ENCODE measurements around the gene ZNF681.
"Not testable (repeated sequence)": the region's sequence is repeated elsewhere in the genome, so short reads cannot be mapped to it uniquely, and the experiment has no call there.

Gene ZNF681

GRCh38 chr19:23743633-23744232, 15.0 kb downstream of the ZNF681 start:
- Histone ChIP-seq H3K36me3 (ENCODE audit: insufficient read depth, low read length) (peaks cover 62% of the 10 kb centered on the region), H3K9me3 (ENCODE audit: insufficient read depth, low read depth, low read length) (peaks cover 69% of the 10 kb centered on the region)
- not testable (repeated sequence) for H3K4me3 ChIP-seq (ENCODE audit: low read length); H3K9ac ChIP-seq (ENCODE audit: low read depth, low read length); H3K27ac ChIP-seq (ENCODE audit: low read depth, low read length); H3K4me1 ChIP-seq (ENCODE audit: insufficient read depth, low read length); H3K27me3 ChIP-seq (ENCODE audit: insufficient read depth, low read length)
- WGBS, result no CpG with 5 or more reads among the region's 1 CpG

GRCh38 chr19:23730729-23731465, 27.8 kb downstream of the ZNF681 start:
- not testable (repeated sequence) for H3K36me3 ChIP-seq (ENCODE audit: insufficient read depth, low read length); H3K27ac ChIP-seq (ENCODE audit: low read depth, low read length); H3K4me3 ChIP-seq (ENCODE audit: low read length); H3K27me3 ChIP-seq (ENCODE audit: insufficient read depth, low read length); H3K9me3 ChIP-seq (ENCODE audit: insufficient read depth, low read depth, low read length); H3K9ac ChIP-seq (ENCODE audit: low read depth, low read length); H3K4me1 ChIP-seq (ENCODE audit: insufficient read depth, low read length)
- WGBS, result 92% methylated on average over 4 of the region's 6 CpGs

- H3K36me3 ChIP-seq (ENCODE audit: insufficient read depth, low read length); H3K27me3 ChIP-seq (ENCODE audit: insufficient read depth, low read length); H3K4me3 ChIP-seq (ENCODE audit: low read length); H3K9me3 ChIP-seq (ENCODE audit: insufficient read depth, low read depth, low read length): not testable (repeated sequence)
- Histone ChIP-seq H3K4me1 (ENCODE audit: insufficient read depth, low read length) (peaks cover 21% of the 10 kb centered on the region), H3K9ac (ENCODE audit: low read depth, low read length) (peak overlapping the region; percentile 46; the same call in 1 of the 2 replicates), H3K27ac (ENCODE audit: low read depth, low read length) (peak overlapping the region; percentile 68)
- 16% methylated on average over 1 of the region's 6 CpGs for WGBS
These were observed 34.5 kb downstream of the ZNF681 start for GRCh38 chr19:23724161-23724560.

GRCh38 chr19:23718802-23719201, 39.9 kb downstream of the ZNF681 start:
- H3K4me3 ChIP-seq (ENCODE audit: low read length), result peak overlapping the region; percentile 45
- 1% methylated on average over 12 of the region's 12 CpGs for WGBS
- H3K4me1 ChIP-seq (ENCODE audit: insufficient read depth, low read length), result peaks cover 24% of the 10 kb centered on the region
- no peaks in the 10 kb centered on the region for H3K36me3 ChIP-seq (ENCODE audit: insufficient read depth, low read length)
- no peaks in the 10 kb centered on the region for H3K9me3 ChIP-seq (ENCODE audit: insufficient read depth, low read depth, low read length)
- H3K27me3 ChIP-seq (ENCODE audit: insufficient read depth, low read length), result no peaks in the 10 kb centered on the region; the same call in 1 of the 2 replicates
- H3K9ac ChIP-seq (ENCODE audit: low read depth, low read length), result no peak overlapping the region
- H3K27ac ChIP-seq (ENCODE audit: low read depth, low read length), result peak overlapping the region; percentile 73; the same call in 1 of the 2 replicates

GRCh38 chr19:23716792-23717191, 41.9 kb downstream of the ZNF681 start:
- no peak overlapping the region for H3K27ac ChIP-seq (ENCODE audit: low read depth, low read length)
- H3K9ac ChIP-seq (ENCODE audit: low read depth, low read length), result no peak overlapping the region
- no peaks in the 10 kb centered on the region; the same call in 1 of the 2 replicates for H3K27me3 ChIP-seq (ENCODE audit: insufficient read depth, low read length)
- H3K36me3 ChIP-seq (ENCODE audit: insufficient read depth, low read length), result no peaks in the 10 kb centered on the region
- H3K4me3 ChIP-seq (ENCODE audit: low read length), result no peak overlapping the region
- no peaks in the 10 kb centered on the region for H3K9me3 ChIP-seq (ENCODE audit: insufficient read depth, low read depth, low read length)
- peaks cover 18% of the 10 kb centered on the region for H3K4me1 ChIP-seq (ENCODE audit: insufficient read depth, low read length)

GRCh38 chr19:23709347-23709746, 49.3 kb downstream of the ZNF681 start:
- no peak overlapping the region for H3K9ac ChIP-seq (ENCODE audit: low read depth, low read length)
- no peaks in the 10 kb centered on the region for H3K4me1 ChIP-seq (ENCODE audit: insufficient read depth, low read length)
- WGBS, result 45% methylated on average over 2 of the region's 2 CpGs
- H3K4me3 ChIP-seq (ENCODE audit: low read length), result no peak overlapping the region
- no peak overlapping the region for H3K27ac ChIP-seq (ENCODE audit: low read depth, low read length)
- no peaks in the 10 kb centered on the region for H3K36me3 ChIP-seq (ENCODE audit: insufficient read depth, low read length)
- H3K9me3 ChIP-seq (ENCODE audit: insufficient read depth, low read depth, low read length), result no peaks in the 10 kb centered on the region
- H3K27me3 ChIP-seq (ENCODE audit: insufficient read depth, low read length), result no peaks in the 10 kb centered on the region

- Histone ChIP-seq H3K9me3 (ENCODE audit: insufficient read depth, low read depth, low read length) (no peaks in the 10 kb centered on the region), H3K27me3 (ENCODE audit: insufficient read depth, low read length) (no peaks in the 10 kb centered on the region), H3K9ac (ENCODE audit: low read depth, low read length) (no peak overlapping the region), H3K27ac (ENCODE audit: low read depth, low read length) (no peak overlapping the region), H3K4me3 (ENCODE audit: low read length) (no peak overlapping the region), H3K4me1 (ENCODE audit: insufficient read depth, low read length) (no peaks in the 10 kb centered on the region), H3K36me3 (ENCODE audit: insufficient read depth, low read length) (no peaks in the 10 kb centered on the region)
- WGBS, result 81% methylated on average over 1 of the region's 1 CpG
These were observed 52.0 kb downstream of the ZNF681 start for GRCh38 chr19:23706657-23707056.

- Histone ChIP-seq H3K4me1 (ENCODE audit: insufficient read depth, low read length) (peaks cover 23% of the 10 kb centered on the region; the same call in 1 of the 2 replicates), H3K9ac (ENCODE audit: low read depth, low read length) (no peak overlapping the region), H3K4me3 (ENCODE audit: low read length) (no peak overlapping the region), H3K27ac (ENCODE audit: low read depth, low read length) (no peak overlapping the region), H3K9me3 (ENCODE audit: insufficient read depth, low read depth, low read length) (no peaks in the 10 kb centered on the region), H3K27me3 (ENCODE audit: insufficient read depth, low read length) (no peaks in the 10 kb centered on the region), H3K36me3 (ENCODE audit: insufficient read depth, low read length) (no peaks in the 10 kb centered on the region)
- 84% methylated on average over 2 of the region's 2 CpGs for WGBS
These were observed 59.2 kb downstream of the ZNF681 start for GRCh38 chr19:23699521-23699860.

- Histone ChIP-seq H3K9me3 (ENCODE audit: insufficient read depth, low read depth, low read length) (no peaks in the 10 kb centered on the region), H3K4me1 (ENCODE audit: insufficient read depth, low read length) (peaks cover 23% of the 10 kb centered on the region; the same call in 1 of the 2 replicates), H3K9ac (ENCODE audit: low read depth, low read length) (no peak overlapping the region), H3K36me3 (ENCODE audit: insufficient read depth, low read length) (no peaks in the 10 kb centered on the region), H3K4me3 (ENCODE audit: low read length) (no peak overlapping the region), H3K27ac (ENCODE audit: low read depth, low read length) (no peak overlapping the region), H3K27me3 (ENCODE audit: insufficient read depth, low read length) (no peaks in the 10 kb centered on the region)
- WGBS, result 81% methylated on average over 6 of the region's 6 CpGs
These were observed 59.8 kb downstream of the ZNF681 start for GRCh38 chr19:23698711-23699520.

GRCh38 chr19:23692937-23693336, 65.8 kb downstream of the ZNF681 start:
- H3K36me3 ChIP-seq (ENCODE audit: insufficient read depth, low read length); H3K4me1 ChIP-seq (ENCODE audit: insufficient read depth, low read length); H3K4me3 ChIP-seq (ENCODE audit: low read length); H3K9me3 ChIP-seq (ENCODE audit: insufficient read depth, low read depth, low read length); H3K27me3 ChIP-seq (ENCODE audit: insufficient read depth, low read length); H3K9ac ChIP-seq (ENCODE audit: low read depth, low read length); H3K27ac ChIP-seq (ENCODE audit: low read depth, low read length): not testable (repeated sequence)
- WGBS, result 66% methylated on average over 9 of the region's 9 CpGs

All from HUES64 (cell line).